ENCODE data around the gene EID3. TPM values are rescaled to one million over a fixed set of nuclear protein-coding genes. Genes with fewer than 3 reads are reported as not detected.

Gene EID3
- total RNA-seq, 4 donors from 2014 or later, result 11.2 to 44.4 (median 19.6) TPM

DNA sequence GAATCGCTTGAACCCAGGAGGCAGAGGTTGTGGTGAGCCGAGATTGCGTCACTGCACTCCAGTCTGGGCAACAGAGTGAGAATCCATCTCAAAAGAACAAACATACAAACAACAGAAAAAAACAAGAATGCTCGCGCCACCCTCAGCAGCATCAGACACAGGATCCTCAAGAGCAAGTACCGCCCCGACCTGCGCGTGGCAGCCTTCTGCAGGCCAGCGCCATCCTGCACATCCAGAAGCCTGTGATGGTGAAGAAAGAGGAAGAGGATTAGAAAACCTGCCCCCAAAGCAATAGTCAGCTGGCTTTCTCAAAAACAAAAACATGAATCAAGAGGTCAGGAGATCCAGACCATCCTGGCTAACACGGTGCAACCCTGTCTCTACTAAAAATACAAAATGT lies 30.0 kb upstream of the EID3 start:
- no peak for DNase-seq (ENCODE audit: low spot score)
- no peak for ATAC-seq (ENCODE audit: low FRiP score)
- TF ChIP-seq, protein P1, sequence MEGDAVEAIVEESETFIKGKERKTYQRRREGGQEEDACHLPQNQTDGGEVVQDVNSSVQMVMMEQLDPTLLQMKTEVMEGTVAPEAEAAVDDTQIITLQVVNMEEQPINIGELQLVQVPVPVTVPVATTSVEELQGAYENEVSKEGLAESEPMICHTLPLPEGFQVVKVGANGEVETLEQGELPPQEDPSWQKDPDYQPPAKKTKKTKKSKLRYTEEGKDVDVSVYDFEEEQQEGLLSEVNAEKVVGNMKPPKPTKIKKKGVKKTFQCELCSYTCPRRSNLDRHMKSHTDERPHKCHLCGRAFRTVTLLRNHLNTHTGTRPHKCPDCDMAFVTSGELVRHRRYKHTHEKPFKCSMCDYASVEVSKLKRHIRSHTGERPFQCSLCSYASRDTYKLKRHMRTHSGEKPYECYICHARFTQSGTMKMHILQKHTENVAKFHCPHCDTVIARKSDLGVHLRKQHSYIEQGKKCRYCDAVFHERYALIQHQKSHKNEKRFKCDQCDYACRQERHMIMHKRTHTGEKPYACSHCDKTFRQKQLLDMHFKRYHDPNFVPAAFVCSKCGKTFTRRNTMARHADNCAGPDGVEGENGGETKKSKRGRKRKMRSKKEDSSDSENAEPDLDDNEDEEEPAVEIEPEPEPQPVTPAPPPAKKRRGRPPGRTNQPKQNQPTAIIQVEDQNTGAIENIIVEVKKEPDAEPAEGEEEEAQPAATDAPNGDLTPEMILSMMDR (IDR thresholded peaks at IDR 0.05), result no peak

DNA sequence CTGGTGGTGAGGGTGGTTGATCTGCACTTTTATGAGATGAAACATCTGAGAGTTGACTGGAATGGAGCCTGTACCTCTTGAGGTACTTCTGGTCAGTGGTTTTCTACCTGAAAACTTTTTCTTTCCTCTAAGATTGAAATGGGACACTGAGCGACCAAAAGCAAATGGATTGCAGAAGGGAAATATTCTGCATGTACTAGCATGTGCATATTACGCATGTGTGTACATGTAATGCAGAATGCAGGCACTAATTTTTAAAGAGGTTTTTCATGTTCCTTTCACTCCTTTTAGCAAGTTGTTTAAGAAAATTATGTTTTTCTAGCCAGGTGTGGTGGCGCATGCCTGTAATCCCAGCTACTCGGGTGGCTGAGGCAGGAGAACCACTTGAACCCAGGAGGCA lies 28.7 kb upstream of the EID3 start:
- DNase-seq (ENCODE audit: low spot score) (no peak), ATAC-seq (ENCODE audit: low FRiP score) (no peak)
- TF ChIP-seq, protein P1 (IDR thresholded peaks at IDR 0.05), result no peak

DNA sequence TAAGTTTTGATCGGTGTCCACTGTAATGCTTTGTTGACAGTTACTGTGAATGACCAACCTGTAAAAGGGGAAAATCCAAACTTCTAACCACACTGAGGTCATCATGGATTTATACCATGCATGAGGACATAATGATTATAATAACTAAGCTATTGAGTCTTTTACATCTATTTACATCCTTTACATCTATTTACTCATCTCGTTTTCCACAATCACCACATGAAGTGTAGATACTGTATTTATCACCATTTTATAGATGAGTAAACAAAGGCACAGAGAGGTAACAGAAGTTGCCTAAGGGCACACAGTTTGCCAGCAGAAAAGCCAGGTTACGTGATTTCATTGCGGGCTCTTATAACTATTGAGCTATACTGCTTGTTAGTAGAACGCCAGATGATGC lies 27.9 kb upstream of the EID3 start:
- no peak for DNase-seq (ENCODE audit: low spot score)
- TF ChIP-seq, protein P1 (IDR thresholded peaks at IDR 0.05), result no peak
- no peak for ATAC-seq (ENCODE audit: low FRiP score)

DNA sequence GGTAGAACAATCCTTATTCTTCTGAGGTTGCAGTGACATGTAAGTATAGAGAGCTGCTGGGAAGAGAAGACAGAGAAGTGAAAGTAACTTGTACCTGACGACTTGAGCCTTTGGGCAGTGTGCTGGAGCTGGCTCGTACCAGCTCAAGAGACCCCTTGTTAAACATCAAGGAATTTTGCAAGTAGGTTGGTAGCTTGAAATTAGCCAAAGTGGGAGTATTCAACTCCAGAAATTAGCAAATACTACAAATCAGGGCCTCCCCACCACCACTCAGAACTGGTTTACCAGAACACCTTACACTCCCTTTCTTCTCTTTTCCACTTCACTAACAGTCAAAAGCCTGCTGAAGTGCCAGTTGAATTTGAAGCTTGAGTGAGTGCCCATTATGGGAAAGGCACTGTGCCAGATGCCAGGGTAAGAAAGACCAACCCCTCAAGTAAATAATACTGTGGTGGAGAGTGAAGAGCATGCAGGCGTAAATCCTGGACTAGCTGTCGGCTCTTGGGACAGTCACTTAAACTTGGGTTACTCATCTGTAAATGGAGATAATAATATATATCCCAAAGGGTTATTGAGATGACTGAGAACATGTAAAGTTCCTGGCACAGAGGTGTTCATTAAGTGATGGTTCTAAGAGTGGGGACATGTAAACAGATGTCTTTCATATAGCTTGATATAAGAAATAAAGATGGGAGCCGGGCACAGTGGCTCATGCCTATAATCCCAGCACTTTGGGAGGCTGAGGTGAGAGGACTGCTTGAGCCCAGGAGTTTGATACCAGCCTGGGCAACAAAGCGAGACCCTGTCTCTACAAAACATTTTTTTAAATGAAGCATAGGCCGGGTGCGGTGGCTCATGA lies 27.0 kb upstream of the EID3 start:
- TF ChIP-seq, protein P1 (IDR thresholded peaks at IDR 0.05), result no peak

DNA sequence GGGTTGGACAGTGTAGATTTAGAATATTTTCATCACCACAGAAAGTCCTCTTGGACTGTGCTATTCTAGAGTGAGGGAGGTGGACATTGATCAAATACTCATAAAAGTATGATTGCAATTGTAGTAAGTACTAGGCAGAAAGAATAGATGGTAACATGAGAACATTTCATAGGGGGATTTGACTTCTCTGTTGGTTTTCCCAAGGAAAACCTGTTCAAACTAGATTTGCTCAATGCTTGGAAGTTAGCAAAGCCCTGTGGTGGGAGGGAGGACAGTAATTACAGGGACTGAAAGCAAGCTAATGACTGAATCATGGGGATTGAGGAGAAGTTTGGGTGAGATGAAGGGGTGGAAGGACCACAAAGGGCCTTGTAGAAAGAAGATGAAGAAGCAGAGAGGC lies 24.4 kb upstream of the EID3 start:
- TF ChIP-seq, protein P1 (IDR thresholded peaks at IDR 0.05), result no peak
- DNase-seq (ENCODE audit: low spot score) (no peak), ATAC-seq (ENCODE audit: low FRiP score) (no peak)

More for the DNA sequence above, 27.0 kb upstream of the EID3 start:
- ATAC-seq (ENCODE audit: low FRiP score), result no peak
- DNase-seq (ENCODE audit: low spot score), result no peak

GRCh38 chr12:104280111-104280510 lies 23.4 kb upstream of the EID3 start:
- ATAC-seq (ENCODE audit: low FRiP score), result no peak
- no peak for DNase-seq (ENCODE audit: low spot score)

More at GRCh38 chr12:104280111-104280510, 23.4 kb upstream of the EID3 start:
- TF ChIP-seq, protein P1 (IDR thresholded peaks at IDR 0.05), result no peak

Measured in omental fat pad (tissue), 4 donors.